Left renal pelvis (tissue), 4 donors: ENCODE results near the gene C19orf85. TPM values are rescaled to one million over a fixed set of nuclear protein-coding genes. Genes with fewer than 3 reads are reported as not detected.

Experiments used
- DNase-seq, 4 donors: peaks; one replicate each; pipeline ENCODE4 v3.0.0-alpha.2; 2013; ENCODE audit warnings: low read depth in 4 of 4, low spot score in 3 of 4
- polyA plus RNA-seq, 4 donors: library from polyadenylated mRNA; unstranded; fragments of 120-200 nt; gene quantifications; one replicate each; pipeline ENCODE4 v1.2.1, GENCODE V29; 2013; ENCODE audit not compliant: insufficient read length in 4 of 4

Gene C19orf85
- polyA plus RNA-seq, 4 donors = not detected

- DNase-seq = no peak
Measured at GRCh38 chr19:55479451-55480230, 15.1 kb upstream of the C19orf85 start.

DNA sequence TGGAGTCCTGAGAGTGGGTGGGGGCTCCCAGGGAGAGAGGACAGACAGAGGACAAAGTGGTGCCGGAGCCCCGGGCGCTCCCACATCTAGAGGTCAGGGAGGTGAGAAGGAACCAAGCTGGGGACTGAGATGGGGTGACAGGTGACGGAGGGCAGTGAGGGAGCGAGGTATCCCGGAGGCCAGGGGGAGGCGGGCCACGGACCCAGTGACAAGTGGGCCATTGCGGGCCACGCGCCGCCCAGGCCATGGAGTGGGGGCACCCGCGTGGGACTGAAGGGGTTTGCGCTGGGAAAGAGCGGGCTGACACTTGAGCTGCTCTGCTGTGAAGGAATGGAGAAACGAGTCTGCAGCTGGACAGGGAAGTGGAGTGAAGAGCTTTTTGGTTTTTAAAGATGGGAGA lies 14.5 kb upstream of the C19orf85 start:
- DNase-seq = no peak

GRCh38 chr19:55478364-55478763 lies 13.8 kb upstream of the C19orf85 start:
- no peak for DNase-seq

DNA sequence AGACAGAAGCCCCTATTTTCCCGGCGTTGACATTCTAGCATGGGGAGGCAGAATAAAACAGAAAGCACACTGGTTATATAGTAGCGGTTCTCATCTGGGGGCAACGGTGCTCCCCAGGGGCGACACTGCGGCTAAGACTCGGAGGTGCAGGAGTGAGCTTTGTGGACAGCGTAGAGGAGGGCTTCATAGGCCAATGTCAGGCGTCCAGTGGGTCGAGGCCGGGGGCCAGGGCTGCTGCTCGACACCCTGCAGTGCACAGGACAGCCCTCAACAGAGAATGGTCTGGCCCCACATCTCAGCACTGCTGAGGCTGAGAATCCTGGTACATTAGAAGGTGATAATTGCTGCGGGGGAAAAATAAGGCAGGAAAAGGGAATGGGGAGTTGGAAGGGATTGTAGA lies 13.4 kb upstream of the C19orf85 start:
- no peak for DNase-seq

DNA sequence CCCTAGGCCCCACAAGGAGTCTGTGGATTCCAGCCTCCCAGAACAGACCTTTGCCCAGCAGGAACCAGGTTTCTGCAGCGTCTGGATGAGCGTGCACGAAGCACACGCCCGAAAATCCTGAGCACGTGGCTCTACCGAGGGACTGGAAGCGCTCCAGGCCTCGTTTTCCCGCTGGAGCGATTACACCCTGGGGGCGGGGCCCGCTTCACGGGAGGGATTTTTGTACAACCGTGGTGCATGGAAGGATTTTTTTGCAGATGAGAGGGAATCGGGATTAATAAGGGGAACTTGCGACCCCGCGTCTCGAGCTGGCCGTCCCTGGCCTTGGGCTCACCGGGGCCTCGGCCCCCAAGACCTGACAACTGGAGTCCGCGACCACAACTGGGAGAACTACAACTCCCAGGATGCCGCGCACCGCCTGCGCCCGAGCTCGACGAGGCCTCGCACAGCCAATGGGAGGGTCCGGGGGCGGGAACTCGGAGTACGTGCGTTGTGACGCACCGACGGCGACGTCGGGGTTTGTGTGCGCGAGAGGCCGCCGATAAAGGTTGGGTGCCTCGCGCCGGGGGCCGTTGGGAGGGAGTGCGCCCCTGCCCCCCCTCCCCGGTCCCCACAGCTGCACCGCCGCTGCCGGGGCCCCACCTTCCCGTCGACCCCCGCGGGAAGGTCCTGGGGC lies 11.7 kb upstream of the C19orf85 start, which contains the start of gene ZNF628:
TSS of gene ZNF628 (plus strand) at position 518 of the 676 bp plus-strand sequence. CDS start 3,294 bp downstream, outside the sequence.
- peak; percentile 93 to 98 (median 97) for DNase-seq

DNA sequence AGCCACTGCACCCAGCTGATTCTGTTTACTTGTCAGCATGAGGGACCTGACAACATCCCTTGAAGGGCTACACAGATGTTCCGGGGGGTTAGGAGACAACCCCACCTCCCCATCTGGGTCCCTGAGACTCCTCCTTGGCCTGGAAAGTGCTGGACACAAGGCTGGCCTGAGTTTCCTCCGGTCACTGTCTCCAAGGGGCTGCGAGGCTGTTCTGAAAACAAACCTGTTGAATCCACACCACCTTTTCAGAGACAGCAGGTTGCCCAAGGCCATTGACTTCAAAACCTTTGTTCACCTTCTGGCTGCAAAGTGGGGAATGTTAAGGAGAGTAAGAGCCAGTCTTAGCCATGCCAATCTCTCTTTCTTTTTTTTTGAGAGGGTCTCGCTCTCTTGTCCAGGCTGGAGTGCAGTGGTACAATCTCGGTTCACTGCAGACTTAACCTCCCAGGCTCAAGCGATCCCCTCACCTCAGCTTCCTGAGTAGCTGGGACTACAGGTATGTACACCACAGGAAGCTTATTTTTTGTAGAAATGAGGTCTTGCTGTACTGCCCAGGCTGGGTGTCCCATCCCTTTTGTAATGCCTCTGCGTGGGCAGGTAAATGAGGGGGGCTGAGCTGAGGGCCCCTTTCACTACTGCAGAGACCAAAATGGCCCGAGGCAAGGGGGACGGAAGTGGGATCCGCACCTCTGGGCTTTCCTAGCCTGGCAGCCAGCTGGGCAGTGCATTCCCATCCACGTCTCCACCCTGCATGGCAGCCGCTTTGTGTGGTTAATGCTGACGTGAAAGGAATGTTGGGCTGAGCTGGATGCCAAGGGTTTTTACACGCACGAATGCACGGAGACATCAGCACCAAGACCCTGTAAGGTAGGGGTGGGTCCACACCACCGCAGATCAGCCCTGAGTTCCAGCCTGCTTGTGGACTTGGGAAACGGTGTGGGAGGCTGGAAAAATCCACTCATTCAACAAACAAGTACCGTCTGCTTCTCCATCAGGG lies 10.0 kb upstream of the C19orf85 start:
- DNase-seq = no peak

GRCh38 chr19:55473225-55474012 lies 8.9 kb upstream of the C19orf85 start:
- DNase-seq = no peak

DNA sequence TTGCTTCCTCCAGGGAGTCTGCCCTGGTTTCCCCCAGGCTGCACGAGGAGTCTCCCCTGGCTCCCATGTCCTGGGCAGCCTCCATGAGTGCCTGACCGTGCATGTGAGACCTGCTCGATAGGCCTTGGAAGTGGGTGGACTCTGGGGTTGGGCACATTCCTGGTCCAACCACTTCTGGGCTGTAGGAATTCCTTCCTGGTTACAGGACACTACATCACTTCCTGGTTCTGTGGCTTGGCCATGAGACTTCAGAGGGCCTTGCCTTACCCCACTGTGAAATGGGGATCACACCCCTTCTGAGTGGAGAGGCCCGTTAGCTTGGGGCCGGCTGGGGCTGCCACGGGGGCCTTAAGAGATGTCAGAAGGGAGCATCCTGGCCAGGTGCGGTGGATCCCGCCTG lies 7.9 kb upstream of the C19orf85 start:
- DNase-seq = no peak

DNA sequence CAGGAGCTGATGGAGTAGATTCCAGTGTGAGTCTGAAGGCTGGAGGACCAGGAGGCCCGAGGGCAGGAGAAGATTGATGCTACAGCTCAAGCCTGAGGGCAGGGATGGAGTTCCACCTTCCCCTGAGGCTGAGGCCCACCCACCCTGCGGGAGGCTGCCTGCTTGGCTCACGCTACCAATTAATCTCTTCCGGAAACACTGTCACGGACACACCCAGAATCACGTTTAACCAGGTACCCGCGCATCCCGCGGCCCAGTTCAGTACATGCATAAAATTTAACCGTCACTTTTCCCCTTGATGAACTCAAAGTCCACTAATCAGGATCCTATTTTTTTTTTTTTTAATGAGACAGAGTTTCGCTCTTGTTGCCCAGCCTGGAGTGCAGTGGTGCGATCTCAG lies 6.7 kb upstream of the C19orf85 start:
- DNase-seq = no peak

- no peak for DNase-seq
Measured at GRCh38 chr19:55468054-55468393, 3.5 kb upstream of the C19orf85 start.

GRCh38 chr19:55467236-55468053 lies 2.9 kb upstream of the C19orf85 start:
- DNase-seq = no peak

GRCh38 chr19:55466241-55466614 lies 1.7 kb upstream of the C19orf85 start:
- DNase-seq = no peak

- no peak for DNase-seq
Measured at GRCh38 chr19:55465460-55466240, 1.1 kb upstream of the C19orf85 start.

DNA sequence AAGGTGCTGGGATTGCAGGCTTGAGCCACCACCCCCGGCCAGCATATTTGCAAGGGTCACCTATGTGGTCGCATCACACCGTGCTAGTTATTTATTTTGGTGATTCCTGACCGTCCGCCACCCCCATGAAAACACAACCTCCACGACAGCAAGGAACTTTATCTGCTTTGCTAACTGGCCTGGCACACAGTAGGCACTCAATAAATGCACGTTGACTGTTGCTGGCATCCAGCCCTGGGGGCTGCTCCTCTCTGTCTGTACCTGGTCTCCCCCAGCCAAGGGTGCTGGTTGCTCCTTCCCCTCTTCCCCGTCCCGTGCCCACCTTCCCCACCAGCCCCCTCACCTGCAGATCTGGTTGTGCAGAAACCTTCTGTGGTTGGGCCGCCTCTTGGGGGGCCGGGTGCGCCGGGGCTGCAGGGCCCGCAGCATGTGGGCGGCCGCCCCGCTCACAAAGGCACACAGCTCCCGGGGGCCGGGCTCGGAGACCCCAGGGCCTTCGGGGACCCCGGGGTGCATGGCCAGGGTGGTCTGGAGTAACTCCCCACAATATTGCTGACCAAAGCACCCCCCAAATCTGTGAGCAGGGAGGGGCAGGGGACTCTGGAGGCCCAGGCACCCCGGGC lies 401 bp downstream of the C19orf85 start:
- DNase-seq = no peak

DNA sequence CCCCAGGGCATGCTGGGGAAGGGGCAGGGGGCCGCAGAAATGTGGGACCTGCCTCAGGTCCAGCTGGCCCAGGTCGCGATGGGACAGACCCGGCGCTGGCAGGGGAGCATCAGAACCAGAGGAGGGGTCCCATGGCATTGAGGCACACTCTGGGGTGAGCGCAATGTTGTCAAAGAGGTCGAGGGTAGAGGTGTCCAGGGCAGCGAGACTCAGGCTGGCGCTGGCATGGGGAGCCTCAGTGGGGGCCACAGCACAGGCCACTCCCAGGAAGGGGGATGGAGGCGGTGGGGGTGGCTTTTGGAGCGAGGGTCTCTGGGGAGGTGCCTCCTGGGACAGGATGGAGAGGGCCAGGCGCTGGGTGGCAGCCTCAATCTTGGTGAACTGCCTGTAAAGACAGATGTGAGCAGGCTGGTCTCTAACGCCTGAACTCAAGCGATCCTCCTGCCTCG lies 944 bp downstream of the C19orf85 start:
- DNase-seq = no peak

- no peak for DNase-seq
Measured at GRCh38 chr19:55462722-55463121, 1.8 kb downstream of the C19orf85 start.

DNA sequence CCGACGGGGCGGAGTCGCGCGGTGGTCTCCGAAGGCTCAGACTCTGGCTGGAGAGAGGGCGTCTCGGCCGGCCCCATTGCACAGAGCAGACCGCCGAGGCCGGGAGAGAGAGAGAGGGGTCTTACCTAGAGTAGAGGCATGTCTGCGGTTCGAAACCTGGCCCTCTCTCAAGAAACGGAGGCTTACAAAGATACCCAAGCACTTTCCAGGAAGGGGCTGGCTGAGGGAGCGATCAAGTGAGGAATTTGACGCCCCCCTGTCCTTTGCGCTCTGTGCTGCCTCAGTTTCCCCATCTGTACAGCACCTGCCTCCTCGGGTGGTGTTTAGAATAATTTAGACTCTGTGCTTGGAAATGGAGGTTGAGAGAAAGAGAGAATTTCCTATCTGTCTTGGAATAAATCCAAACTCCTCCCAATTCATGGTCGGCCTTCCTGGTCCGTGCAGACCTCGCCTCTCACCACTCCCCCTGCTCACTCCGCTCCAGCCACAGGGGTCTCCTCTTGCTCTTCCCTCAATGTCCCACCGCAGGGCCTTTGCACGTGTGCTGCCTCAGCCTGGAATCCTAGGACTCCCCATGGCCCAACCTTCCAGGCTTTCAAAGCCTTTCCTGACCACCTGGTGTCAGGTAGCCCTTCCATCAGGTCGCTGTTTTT lies 2.5 kb downstream of the C19orf85 start:
- DNase-seq = no peak
